ENCODE measurements around the gene TAS2R50. TPM values are rescaled to one million over a fixed set of nuclear protein-coding genes. Genes with fewer than 3 reads are reported as not detected.

Gene TAS2R50
- total RNA-seq, 4 donors from 2014 or later = 0.30 to 0.42 TPM; not detected in 2

- 96 to 99% methylated on average over 2 of the region's 2 CpGs for WGBS, 2 donors
- intact Hi-C loops (cut with DNase I; ENCODE audit: low total_unique reads) = no loop called here
- H3K4me3 ChIP-seq (ENCODE audit: low read depth, poor library complexity, severe bottlenecking) = no peak overlapping the region
- TF ChIP-seq POLR2A (IDR thresholded peaks at IDR 0.05) (no peak), CTCF (IDR thresholded peaks at IDR 0.05) (no peak)
- DNase-seq (ENCODE audit: low spot score in 2 of 2) = no peak
These were observed 2.4 kb upstream of the TAS2R50 start for GRCh38 chr12:10989107-10989506.

DNA sequence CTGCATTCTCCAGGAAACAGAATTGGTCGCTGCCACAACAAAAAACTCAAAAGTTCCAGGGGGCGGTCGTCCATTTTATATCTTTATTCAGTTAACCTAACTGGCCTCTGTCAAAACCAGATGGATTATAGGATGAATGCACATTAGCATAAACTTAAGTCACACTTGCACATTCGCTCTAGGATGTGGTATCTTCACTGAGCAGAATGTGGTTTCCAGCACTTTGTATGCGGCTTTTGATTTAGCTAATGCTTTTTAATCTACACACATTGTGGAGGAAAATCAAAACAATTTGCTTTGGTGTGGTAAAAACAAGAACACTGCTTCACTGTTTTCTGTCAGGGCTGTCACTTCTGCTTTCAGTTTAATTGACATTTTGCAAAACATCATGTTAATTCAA is 4.5 kb downstream of the TAS2R50 start:
- intact Hi-C loops (cut with DNase I; ENCODE audit: low total_unique reads) = no loop called here
- WGBS, 2 donors = 89 to 92% methylated on average over 5 of the region's 5 CpGs
- no peak for TF ChIP-seq CTCF (IDR thresholded peaks at IDR 0.05)
- TF ChIP-seq POLR2A (IDR thresholded peaks at IDR 0.05) = no peak
- no peak overlapping the region for H3K4me3 ChIP-seq (ENCODE audit: low read depth, poor library complexity, severe bottlenecking)
- no peak for DNase-seq (ENCODE audit: low spot score in 2 of 2)

- intact Hi-C loops (cut with DNase I; ENCODE audit: low total_unique reads) = no loop called here
- no peak for DNase-seq (ENCODE audit: low spot score in 2 of 2)
- no peak overlapping the region for H3K4me3 ChIP-seq (ENCODE audit: low read depth, poor library complexity, severe bottlenecking)
- 86 to 93% methylated on average over 3 of the region's 3 CpGs for WGBS, 2 donors
- TF ChIP-seq POLR2A (IDR thresholded peaks at IDR 0.05) = no peak
- TF ChIP-seq CTCF (IDR thresholded peaks at IDR 0.05) = no peak
These were observed 11.7 kb downstream of the TAS2R50 start for GRCh38 chr12:10974965-10975364.

GRCh38 chr12:10968765-10969456 is 17.8 kb downstream of the TAS2R50 start:
- no peak overlapping the region for H3K4me3 ChIP-seq (ENCODE audit: low read depth, poor library complexity, severe bottlenecking)
- WGBS, 2 donors = 54 to 55% methylated on average over 15 of the region's 15 CpGs
- TF ChIP-seq CTCF (IDR thresholded peaks at IDR 0.05) (no peak), POLR2A (IDR thresholded peaks at IDR 0.05) (no peak)
- intact Hi-C loops (cut with DNase I; ENCODE audit: low total_unique reads) = no loop called here
- peak; percentile 65 to 88 for DNase-seq (ENCODE audit: low spot score in 2 of 2)

GRCh38 chr12:10967409-10967808 is 19.3 kb downstream of the TAS2R50 start:
- no peak for DNase-seq (ENCODE audit: low spot score in 2 of 2)
- H3K4me3 ChIP-seq (ENCODE audit: low read depth, poor library complexity, severe bottlenecking) = no peak overlapping the region
- 34 to 39% methylated on average over 2 of the region's 2 CpGs for WGBS, 2 donors
- intact Hi-C loops (cut with DNase I; ENCODE audit: low total_unique reads) = no loop called here
- no peak for TF ChIP-seq CTCF (IDR thresholded peaks at IDR 0.05)
- TF ChIP-seq POLR2A (IDR thresholded peaks at IDR 0.05) = no peak

DNA sequence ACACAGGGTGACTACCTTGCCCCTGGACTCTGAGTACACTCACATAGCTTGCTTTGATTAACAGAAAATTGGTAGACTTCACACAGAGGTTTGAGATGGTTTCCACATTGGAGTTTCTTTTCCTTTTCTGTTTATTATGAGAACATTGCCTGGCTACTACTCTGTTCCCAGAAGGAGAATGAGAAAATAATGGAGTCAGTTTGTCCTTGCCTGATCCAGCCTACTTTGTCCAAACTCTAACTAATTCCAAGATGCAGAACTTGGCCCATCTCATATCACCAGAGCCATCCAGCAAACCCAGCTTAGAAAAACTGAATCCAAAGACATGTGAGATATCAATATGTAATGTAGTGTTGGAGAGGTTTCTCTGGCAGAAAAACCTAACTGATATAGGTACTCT is 20.4 kb downstream of the TAS2R50 start:
- intact Hi-C loops (cut with DNase I; ENCODE audit: low total_unique reads) = no loop called here
- TF ChIP-seq CTCF (IDR thresholded peaks at IDR 0.05) (no peak), POLR2A (IDR thresholded peaks at IDR 0.05) (no peak)
- DNase-seq (ENCODE audit: low spot score in 2 of 2) = no peak
- no peak overlapping the region for H3K4me3 ChIP-seq (ENCODE audit: low read depth, poor library complexity, severe bottlenecking)
